GM12865 (cell line): Measurements from ENCODE around the gene AKAIN1.

ENCODE experiments used
- DNase-seq: peaks from one replicate; pipeline ENCODE4 v3.0.0; 2010; ENCODE audit warnings: low read depth
- H3K4me3 ChIP-seq: 2 replicates; pipeline ENCODE4 v1.5.1; 2011; ENCODE audit warnings: mild to moderate bottlenecking, low read depth, low read length, control low read depth
- CTCF ChIP-seq: IDR thresholded peaks from 2 replicates; pipeline ENCODE4 v1.5.1; 2011; ENCODE audit warnings: low read length, control low read depth, low read depth, inconsistent platforms; ENCODE audit not compliant: insufficient read depth; ENCODE audit errors: missing control alignments

AKAIN1 gene

GRCh38 chr18:5180254-5180653, 16.8 kb downstream of the AKAIN1 start:
- no peak for TF ChIP-seq CTCF
- no peak overlapping the region for H3K4me3 ChIP-seq
- DNase-seq = no peak

GRCh38 chr18:5178519-5178918, 18.5 kb downstream of the AKAIN1 start:
- no peak for DNase-seq
- TF ChIP-seq CTCF = no peak
- no peak overlapping the region for H3K4me3 ChIP-seq

GRCh38 chr18:5175378-5175777, 21.7 kb downstream of the AKAIN1 start:
- DNase-seq = peak; percentile 9
- H3K4me3 ChIP-seq = no peak overlapping the region
- TF ChIP-seq CTCF = no peak

- no peak overlapping the region for H3K4me3 ChIP-seq
- DNase-seq = no peak
- no peak for TF ChIP-seq CTCF
Observed at GRCh38 chr18:5173646-5174045, 23.4 kb downstream of the AKAIN1 start.

- DNase-seq = no peak
- no peak overlapping the region for H3K4me3 ChIP-seq
- no peak for TF ChIP-seq CTCF
Observed at GRCh38 chr18:5173236-5173635, 23.8 kb downstream of the AKAIN1 start.

- no peak for TF ChIP-seq CTCF
- no peak for DNase-seq
- H3K4me3 ChIP-seq = no peak overlapping the region
Observed at GRCh38 chr18:5167831-5168230, 29.2 kb downstream of the AKAIN1 start.

- H3K4me3 ChIP-seq = no peak overlapping the region
- TF ChIP-seq CTCF = no peak
- DNase-seq = no peak
Observed at GRCh38 chr18:5166606-5167280, 30.3 kb downstream of the AKAIN1 start.
